ENCODE measurements around the gene NAP1L2. TPM values are rescaled to one million over a fixed set of nuclear protein-coding genes. Genes with fewer than 3 reads are reported as not detected.
"Not testable (repeated sequence)": the region's sequence is repeated elsewhere in the genome, so short reads cannot be mapped to it uniquely, and the experiment has no call there.

The NAP1L2 gene
- total RNA-seq, 6 experiments from 2014 or later = 0.28 to 2.2 (median 0.62) TPM; not detected in 1

DNA sequence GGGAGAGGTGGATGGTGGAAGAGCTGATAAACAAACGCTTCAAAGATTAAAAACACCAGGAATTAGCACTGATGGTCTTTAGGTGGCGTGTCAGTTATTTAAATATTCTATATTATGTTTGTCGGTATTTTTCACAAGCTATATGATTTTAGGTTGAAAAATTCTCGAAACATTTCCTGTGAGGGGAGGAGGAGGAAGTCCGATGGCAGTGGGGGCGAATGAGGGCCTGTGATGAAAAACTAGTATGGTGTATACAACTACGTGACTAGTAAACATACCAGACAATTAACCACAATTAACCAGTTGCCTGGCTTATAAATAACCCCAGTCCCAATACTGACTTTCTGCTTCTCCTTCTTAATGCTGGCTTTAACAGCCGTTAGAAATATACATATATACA lies 595 bp upstream of the NAP1L2 start:
- ATAC-seq (no peak), DNase-seq (no peak)
- Histone ChIP-seq H3K27me3 (peaks cover 0 to 15% of the 10 kb centered on the region in 2 donors), H3K4me3 (peak overlapping the region in 2 of 3 donors; percentile 2 to 55), H3K36me3 (no peaks in the 10 kb centered on the region), H3K9me3 (no peaks in the 10 kb centered on the region), H3K4me1 (no peaks in the 10 kb centered on the region), H3K27ac (no peak overlapping the region)
- no peak for TF ChIP-seq POLR2A (IDR thresholded peaks at IDR 0.05)
- TF ChIP-seq, protein P1, sequence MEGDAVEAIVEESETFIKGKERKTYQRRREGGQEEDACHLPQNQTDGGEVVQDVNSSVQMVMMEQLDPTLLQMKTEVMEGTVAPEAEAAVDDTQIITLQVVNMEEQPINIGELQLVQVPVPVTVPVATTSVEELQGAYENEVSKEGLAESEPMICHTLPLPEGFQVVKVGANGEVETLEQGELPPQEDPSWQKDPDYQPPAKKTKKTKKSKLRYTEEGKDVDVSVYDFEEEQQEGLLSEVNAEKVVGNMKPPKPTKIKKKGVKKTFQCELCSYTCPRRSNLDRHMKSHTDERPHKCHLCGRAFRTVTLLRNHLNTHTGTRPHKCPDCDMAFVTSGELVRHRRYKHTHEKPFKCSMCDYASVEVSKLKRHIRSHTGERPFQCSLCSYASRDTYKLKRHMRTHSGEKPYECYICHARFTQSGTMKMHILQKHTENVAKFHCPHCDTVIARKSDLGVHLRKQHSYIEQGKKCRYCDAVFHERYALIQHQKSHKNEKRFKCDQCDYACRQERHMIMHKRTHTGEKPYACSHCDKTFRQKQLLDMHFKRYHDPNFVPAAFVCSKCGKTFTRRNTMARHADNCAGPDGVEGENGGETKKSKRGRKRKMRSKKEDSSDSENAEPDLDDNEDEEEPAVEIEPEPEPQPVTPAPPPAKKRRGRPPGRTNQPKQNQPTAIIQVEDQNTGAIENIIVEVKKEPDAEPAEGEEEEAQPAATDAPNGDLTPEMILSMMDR (IDR thresholded peaks at IDR 0.05) = no peak
- intact Hi-C loops (cut with DNase I) = no loop called here
- WGBS (ENCODE audit: insufficient coverage, low coverage, low lambda C conversion rate, missing lambda C conversion rate) = 41% methylated on average over 8 of the region's 8 CpGs

DNA sequence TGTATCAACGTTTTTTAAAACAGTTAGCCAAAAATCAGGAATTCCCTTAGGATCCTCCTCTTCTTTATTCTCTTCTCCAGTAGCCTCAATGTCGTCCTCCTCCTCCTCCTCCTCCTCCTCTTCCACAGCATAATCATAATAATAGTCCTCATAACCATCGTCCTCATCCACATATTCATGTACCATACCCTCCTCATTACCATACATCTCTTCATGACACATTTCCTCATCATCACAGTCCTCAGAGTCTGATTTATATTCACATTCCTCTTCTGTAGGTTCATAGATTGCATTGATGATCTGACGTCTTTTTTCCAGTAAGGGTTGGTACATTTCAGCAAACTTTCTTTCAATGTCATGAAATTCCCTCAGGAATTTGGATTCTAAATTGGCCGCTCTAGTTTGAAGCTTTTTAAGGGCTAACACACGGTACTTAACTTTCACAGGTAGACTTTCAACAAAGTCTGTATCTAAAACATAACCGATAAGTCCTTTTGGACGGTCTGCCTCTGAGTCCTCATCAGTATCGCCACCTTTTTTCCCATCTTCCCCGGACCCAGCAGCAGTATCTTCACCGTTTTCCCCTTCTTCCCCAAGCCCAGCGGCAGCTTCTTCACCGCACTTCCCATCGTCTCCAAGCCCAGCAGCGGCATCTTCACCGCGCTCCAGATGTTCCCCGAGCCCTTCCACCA lies 771 bp downstream of the NAP1L2 start:
- peak overlapping the region; percentile 20 to 55 (median 33) for H3K4me3 ChIP-seq
- no peaks in the 10 kb centered on the region for H3K4me1 ChIP-seq
- H3K27me3 ChIP-seq = peaks cover 0 to 15% of the 10 kb centered on the region in 2 donors
- no peak for DNase-seq
- H3K27ac ChIP-seq = no peak overlapping the region
- ATAC-seq = no peak
- TF ChIP-seq, protein P1 (IDR thresholded peaks at IDR 0.05) = no peak
- no peak for TF ChIP-seq POLR2A (IDR thresholded peaks at IDR 0.05)
- 15% methylated on average over 18 of the region's 18 CpGs for WGBS (ENCODE audit: insufficient coverage, low coverage, low lambda C conversion rate, missing lambda C conversion rate)
- intact Hi-C loops (cut with DNase I) = no loop called here
- H3K36me3 ChIP-seq = no peaks in the 10 kb centered on the region
- no peaks in the 10 kb centered on the region for H3K9me3 ChIP-seq

DNA sequence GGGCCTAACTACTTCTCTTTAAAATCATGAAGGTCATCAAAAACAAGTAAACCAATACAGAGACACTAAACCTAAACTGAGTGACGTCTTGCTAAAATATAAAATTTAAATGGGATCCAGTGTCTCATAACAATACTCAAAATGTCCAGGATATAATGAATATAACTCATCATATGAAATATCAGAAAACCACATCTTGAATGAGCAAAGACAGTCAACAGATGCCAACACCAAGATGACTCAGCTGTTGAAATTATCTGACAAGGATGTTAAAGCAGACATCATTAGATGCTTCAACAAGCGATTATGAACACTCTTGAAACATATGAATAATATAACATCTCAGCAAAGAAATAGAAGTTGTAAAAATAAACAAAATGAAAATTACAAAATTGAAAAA lies 8.3 kb downstream of the NAP1L2 start:
- ATAC-seq = no peak

DNA sequence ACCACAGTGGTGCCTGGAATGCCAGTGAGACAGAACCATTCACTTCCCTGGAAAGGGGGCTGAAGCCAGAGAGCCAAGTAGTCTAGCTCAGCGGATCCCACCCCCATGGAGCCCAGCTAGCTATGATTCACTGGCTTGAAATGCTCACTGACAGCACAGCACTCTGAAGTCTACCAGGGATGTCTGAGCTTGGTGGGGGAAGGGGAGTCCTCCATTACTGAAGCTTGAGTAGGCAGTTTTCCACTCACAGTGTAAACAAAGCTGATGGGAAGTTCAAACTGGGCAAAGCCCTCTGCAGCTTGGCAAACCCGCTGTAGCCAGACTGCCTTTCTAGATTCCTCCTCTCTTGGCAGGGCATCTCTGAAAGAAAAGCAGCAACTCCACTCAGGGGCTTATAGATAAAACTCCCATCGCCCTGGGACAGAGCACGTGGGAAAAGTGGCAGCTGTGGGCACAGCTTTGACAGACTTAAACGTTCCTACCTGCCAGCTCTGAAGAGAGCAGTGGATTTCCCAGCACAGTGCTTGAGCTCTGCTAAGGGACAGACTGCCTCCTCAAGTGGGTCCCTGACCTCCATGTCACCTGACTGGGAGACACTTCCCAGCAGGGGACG lies 32.0 kb downstream of the NAP1L2 start:
- intact Hi-C loops (cut with DNase I) = no loop called here
- WGBS (ENCODE audit: insufficient coverage, low coverage, low lambda C conversion rate, missing lambda C conversion rate) = 27% methylated on average over 3 of the region's 6 CpGs
- no peaks in the 10 kb centered on the region for H3K9me3 ChIP-seq
- H3K27ac ChIP-seq = no peak overlapping the region
- H3K4me3 ChIP-seq = no peak overlapping the region
- TF ChIP-seq, protein P1 (IDR thresholded peaks at IDR 0.05) = no peak
- TF ChIP-seq POLR2A (IDR thresholded peaks at IDR 0.05) = no peak
- H3K27me3 ChIP-seq = no peaks in the 10 kb centered on the region
- DNase-seq (no peak), ATAC-seq (no peak)
- no peaks in the 10 kb centered on the region for H3K36me3 ChIP-seq
- H3K4me1 ChIP-seq = no peaks in the 10 kb centered on the region

More for the DNA sequence above, 8.3 kb downstream of the NAP1L2 start:
- DNase-seq = no peak
- Histone ChIP-seq H3K27me3 (peaks cover 0 to 3% of the 10 kb centered on the region in 2 donors), H3K4me1 (no peaks in the 10 kb centered on the region), H3K4me3 (no peak overlapping the region), H3K27ac (no peak overlapping the region), H3K36me3 (no peaks in the 10 kb centered on the region), H3K9me3 (no peaks in the 10 kb centered on the region)
- intact Hi-C loops (cut with DNase I) = no loop called here
- no peak for TF ChIP-seq POLR2A (IDR thresholded peaks at IDR 0.05)
- TF ChIP-seq, protein P1 (IDR thresholded peaks at IDR 0.05) = no peak
- WGBS (ENCODE audit: insufficient coverage, low coverage, low lambda C conversion rate, missing lambda C conversion rate) = 50% methylated on average over 2 of the region's 2 CpGs

DNA sequence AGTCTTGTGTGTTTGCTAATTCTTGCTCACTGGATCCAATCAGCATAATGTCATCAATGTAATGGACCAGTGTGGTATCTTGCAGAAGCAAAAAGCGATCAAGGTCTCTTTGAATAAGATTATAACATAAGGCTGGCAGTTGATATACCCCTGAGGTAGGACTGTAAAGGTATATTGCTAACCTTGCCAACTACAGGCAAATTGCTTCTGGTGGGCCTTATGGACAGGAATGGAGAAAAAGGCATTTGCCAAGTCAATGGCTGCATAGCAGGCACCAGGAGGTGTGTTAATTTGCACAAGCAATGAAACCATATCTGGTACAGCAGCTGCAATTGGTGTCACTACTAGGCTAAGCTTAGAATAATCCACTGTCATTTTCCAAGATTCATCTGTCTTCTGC lies 45.7 kb downstream of the NAP1L2 start:
- H3K27me3 ChIP-seq; DNase-seq; H3K4me3 ChIP-seq; H3K9me3 ChIP-seq; H3K27ac ChIP-seq; H3K36me3 ChIP-seq; ATAC-seq; intact Hi-C loops (cut with DNase I); H3K4me1 ChIP-seq: not testable (repeated sequence)
- 33% methylated on average over 1 of the region's 1 CpG for WGBS (ENCODE audit: insufficient coverage, low coverage, low lambda C conversion rate, missing lambda C conversion rate)
